Measurements from ENCODE around the gene FLT1.

Gene FLT1

GRCh38 chr13:28531845-28532387, 37.0 kb upstream of the FLT1 start:
- no peaks in the 10 kb centered on the region for H3K79me2 ChIP-seq (ENCODE audit: control insufficient read depth, low read length)
- TF ChIP-seq, protein P1, sequence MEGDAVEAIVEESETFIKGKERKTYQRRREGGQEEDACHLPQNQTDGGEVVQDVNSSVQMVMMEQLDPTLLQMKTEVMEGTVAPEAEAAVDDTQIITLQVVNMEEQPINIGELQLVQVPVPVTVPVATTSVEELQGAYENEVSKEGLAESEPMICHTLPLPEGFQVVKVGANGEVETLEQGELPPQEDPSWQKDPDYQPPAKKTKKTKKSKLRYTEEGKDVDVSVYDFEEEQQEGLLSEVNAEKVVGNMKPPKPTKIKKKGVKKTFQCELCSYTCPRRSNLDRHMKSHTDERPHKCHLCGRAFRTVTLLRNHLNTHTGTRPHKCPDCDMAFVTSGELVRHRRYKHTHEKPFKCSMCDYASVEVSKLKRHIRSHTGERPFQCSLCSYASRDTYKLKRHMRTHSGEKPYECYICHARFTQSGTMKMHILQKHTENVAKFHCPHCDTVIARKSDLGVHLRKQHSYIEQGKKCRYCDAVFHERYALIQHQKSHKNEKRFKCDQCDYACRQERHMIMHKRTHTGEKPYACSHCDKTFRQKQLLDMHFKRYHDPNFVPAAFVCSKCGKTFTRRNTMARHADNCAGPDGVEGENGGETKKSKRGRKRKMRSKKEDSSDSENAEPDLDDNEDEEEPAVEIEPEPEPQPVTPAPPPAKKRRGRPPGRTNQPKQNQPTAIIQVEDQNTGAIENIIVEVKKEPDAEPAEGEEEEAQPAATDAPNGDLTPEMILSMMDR (IDR thresholded peaks at IDR 0.05; ENCODE audit: low read depth, low read length, poor library complexity, severe bottlenecking): no peak
- no peak for TF ChIP-seq EZH2phosphoT487 (IDR thresholded peaks at IDR 0.05; ENCODE audit: borderline replicate concordance, low read length)
- H3K4me2 ChIP-seq (ENCODE audit: low read length): no peak overlapping the region
- H3K9me3 ChIP-seq (ENCODE audit: control insufficient read depth, insufficient read depth, low read length): peaks cover 4% of the 10 kb centered on the region; the same call in 1 of the 2 replicates
- no peaks in the 10 kb centered on the region for H3K36me3 ChIP-seq (ENCODE audit: control insufficient read depth, low read length)
- H4K20me1 ChIP-seq (ENCODE audit: control insufficient read depth, insufficient read depth, low read depth, low read length): no peaks in the 10 kb centered on the region
- H3K27ac ChIP-seq (ENCODE audit: low read depth, low read length): no peak overlapping the region
- no peaks in the 10 kb centered on the region for H3F3A ChIP-seq (ENCODE audit: control insufficient read depth, insufficient read depth)
- peaks cover 41% of the 10 kb centered on the region for H3K4me1 ChIP-seq (ENCODE audit: control insufficient read depth, low read length)
- peaks cover 43% of the 10 kb centered on the region for H3K27me3 ChIP-seq (ENCODE audit: control insufficient read depth, low read length)
- H3K4me3 ChIP-seq (ENCODE audit: low read length): no peak overlapping the region
- H3K9me2 ChIP-seq (replicated peaks; ENCODE audit: control insufficient read depth, low read length): no peaks in the 10 kb centered on the region

DNA sequence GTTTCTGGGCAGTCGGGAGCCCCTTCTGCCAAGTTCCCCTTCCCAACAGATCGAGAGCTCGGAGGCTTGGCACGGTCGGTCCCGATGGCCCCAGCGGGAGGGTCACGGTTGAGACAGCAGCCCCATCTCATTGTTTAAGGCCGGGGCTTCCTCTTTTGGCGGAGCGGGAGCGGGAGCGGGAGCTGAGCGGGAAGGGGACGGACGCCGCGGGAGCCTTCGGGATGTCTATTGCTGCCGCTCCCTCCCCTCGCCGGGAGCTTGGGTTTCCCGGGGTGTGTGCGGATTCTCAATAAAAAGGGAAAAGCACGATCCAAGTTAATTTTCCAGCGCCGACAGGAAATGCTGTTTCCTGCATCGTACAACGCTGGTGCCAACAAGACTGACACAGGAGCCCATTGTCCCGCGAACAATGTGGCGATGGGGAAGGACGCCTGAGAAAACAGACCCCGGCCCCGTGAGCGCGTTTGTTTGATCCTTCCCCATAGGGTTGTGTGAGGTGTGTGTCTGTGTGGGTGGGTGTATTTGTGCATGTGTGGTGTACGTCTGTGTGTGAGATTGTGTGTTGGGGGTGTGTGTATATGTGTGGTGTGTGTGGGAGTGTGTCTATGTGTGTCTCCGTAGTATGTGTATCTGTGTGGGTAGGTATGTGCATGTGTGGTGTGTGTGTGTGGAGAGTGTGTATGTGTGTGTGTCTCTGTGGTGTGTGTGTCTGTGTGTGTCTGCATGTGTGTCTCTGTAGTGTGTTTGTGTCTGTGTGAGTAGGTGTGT, 36.3 kb upstream of the FLT1 start:
- Histone ChIP-seq H3K4me2 (ENCODE audit: low read length) (peak overlapping the region; percentile 28; the same call in 1 of the 2 replicates), H3K4me3 (ENCODE audit: low read length) (no peak overlapping the region), H3K36me3 (ENCODE audit: control insufficient read depth, low read length) (no peaks in the 10 kb centered on the region), H3K4me1 (ENCODE audit: control insufficient read depth, low read length) (peaks cover 44% of the 10 kb centered on the region), H4K20me1 (ENCODE audit: control insufficient read depth, insufficient read depth, low read depth, low read length) (no peaks in the 10 kb centered on the region), H3K27ac (ENCODE audit: low read depth, low read length) (no peak overlapping the region), H3K27me3 (ENCODE audit: control insufficient read depth, low read length) (peaks cover 43% of the 10 kb centered on the region), H3F3A (ENCODE audit: control insufficient read depth, insufficient read depth) (no peaks in the 10 kb centered on the region), H3K9me3 (ENCODE audit: control insufficient read depth, insufficient read depth, low read length) (peaks cover 4% of the 10 kb centered on the region; the same call in 1 of the 2 replicates), H3K9me2 (replicated peaks; ENCODE audit: control insufficient read depth, low read length) (no peaks in the 10 kb centered on the region), H3K79me2 (ENCODE audit: control insufficient read depth, low read length) (no peaks in the 10 kb centered on the region)
- TF ChIP-seq, protein P1 (IDR thresholded peaks at IDR 0.05; ENCODE audit: low read depth, low read length, poor library complexity, severe bottlenecking): no peak
- no peak for TF ChIP-seq EZH2phosphoT487 (IDR thresholded peaks at IDR 0.05; ENCODE audit: borderline replicate concordance, low read length)

DNA sequence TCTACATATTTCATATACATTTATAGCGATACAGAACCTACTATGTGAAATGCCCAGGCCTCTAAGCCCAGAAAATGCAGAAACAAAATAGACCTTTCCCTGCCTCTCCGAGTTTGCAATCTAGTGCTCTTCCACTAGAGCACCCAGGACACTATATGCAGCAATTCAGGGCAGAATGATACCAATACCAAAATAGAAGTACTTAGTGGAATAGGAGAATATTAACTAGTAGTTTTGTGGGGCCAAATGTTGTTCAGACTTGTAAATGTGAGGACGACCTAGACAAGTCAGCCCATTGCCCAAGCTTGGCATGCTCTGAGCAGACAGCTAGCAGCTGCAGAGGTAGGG, 35.8 kb upstream of the FLT1 start:
- no peak for TF ChIP-seq EZH2phosphoT487 (IDR thresholded peaks at IDR 0.05; ENCODE audit: borderline replicate concordance, low read length)
- TF ChIP-seq, protein P1 (IDR thresholded peaks at IDR 0.05; ENCODE audit: low read depth, low read length, poor library complexity, severe bottlenecking): no peak
- H3K36me3 ChIP-seq (ENCODE audit: control insufficient read depth, low read length): no peaks in the 10 kb centered on the region
- H3K27me3 ChIP-seq (ENCODE audit: control insufficient read depth, low read length): peaks cover 43% of the 10 kb centered on the region
- H3K4me1 ChIP-seq (ENCODE audit: control insufficient read depth, low read length): peaks cover 47% of the 10 kb centered on the region
- H3K27ac ChIP-seq (ENCODE audit: low read depth, low read length): no peak overlapping the region
- no peaks in the 10 kb centered on the region for H3F3A ChIP-seq (ENCODE audit: control insufficient read depth, insufficient read depth)
- H3K79me2 ChIP-seq (ENCODE audit: control insufficient read depth, low read length): no peaks in the 10 kb centered on the region
- H3K4me2 ChIP-seq (ENCODE audit: low read length): peak overlapping the region; percentile 28; the same call in 1 of the 2 replicates
- H3K4me3 ChIP-seq (ENCODE audit: low read length): no peak overlapping the region
- H3K9me3 ChIP-seq (ENCODE audit: control insufficient read depth, insufficient read depth, low read length): peaks cover 3% of the 10 kb centered on the region; the same call in 1 of the 2 replicates
- no peaks in the 10 kb centered on the region for H3K9me2 ChIP-seq (replicated peaks; ENCODE audit: control insufficient read depth, low read length)
- H4K20me1 ChIP-seq (ENCODE audit: control insufficient read depth, insufficient read depth, low read depth, low read length): no peaks in the 10 kb centered on the region

Data from DOHH2 (cell line).